Hepatocyte (in vitro differentiated cells): ENCODE results near the gene PLEKHA6. TPM values are rescaled to one million over a fixed set of nuclear protein-coding genes. Genes with fewer than 3 reads are reported as not detected.

ENCODE experiments used
- DNase-seq: peaks from one replicate; pipeline ENCODE4 v3.0.0-alpha.2; 2016; ENCODE audit warnings: low spot score
- H2AFZ ChIP-seq: fragments of 200-600 bp; sonication (generic); 2 replicates; pipeline ENCODE4 v1.6.0; 2016; ENCODE audit warnings: antibody characterized with exemption, mild to moderate bottlenecking
- H3K27ac ChIP-seq: fragments of 200-600 bp; sonication (generic); 2 replicates; pipeline ENCODE4 v1.5.1; 2016; ENCODE audit warnings: mild to moderate bottlenecking
- H3K27me3 ChIP-seq: fragments of 200-600 bp; sonication (generic); 2 replicates; pipeline ENCODE4 v1.6.1; 2016
- H3K36me3 ChIP-seq: fragments of 200-600 bp; sonication (generic); replicated peaks from 2 replicates; pipeline ENCODE4 v1.5.1; 2016; ENCODE audit warnings: low read depth; ENCODE audit not compliant: insufficient read depth
- H3K4me1 ChIP-seq: fragments of 200-600 bp; sonication (generic); 2 replicates; pipeline ENCODE4 v1.5.1; 2016; ENCODE audit warnings: mild to moderate bottlenecking, moderate library complexity; ENCODE audit not compliant: insufficient read depth
- H3K4me2 ChIP-seq: fragments of 200-600 bp; sonication (generic); 2 replicates; pipeline ENCODE4 v1.6.0; 2016
- H3K4me3 ChIP-seq: fragments of 200-600 bp; sonication (generic); 2 replicates; pipeline ENCODE4 v1.5.1; 2016; ENCODE audit warnings: mild to moderate bottlenecking
- H3K79me2 ChIP-seq: fragments of 200-600 bp; sonication (generic); 2 replicates; pipeline ENCODE4 v1.6.0; 2017; ENCODE audit warnings: mild to moderate bottlenecking
- H3K9me2 ChIP-seq: fragments of 200-600 bp; sonication (generic); replicated peaks from 2 replicates; pipeline ENCODE4 v1.6.0; 2017; ENCODE audit warnings: mild to moderate bottlenecking; ENCODE audit not compliant: insufficient read depth
- H3K9me3 ChIP-seq: fragments of 200-600 bp; sonication (generic); 2 replicates; pipeline ENCODE4 v1.5.1; 2016; ENCODE audit warnings: low read depth, mild to moderate bottlenecking
- H4K20me1 ChIP-seq: fragments of 200-600 bp; sonication (generic); 2 replicates; pipeline ENCODE4 v1.6.0; 2016; ENCODE audit warnings: mild to moderate bottlenecking; ENCODE audit not compliant: insufficient read depth, poor library complexity, severe bottlenecking
- EZH2 ChIP-seq: fragments of 200-600 bp; sonication (generic); IDR thresholded peaks from 2 replicates; pipeline ENCODE4 v1.6.1; 2016; ENCODE audit warnings: antibody characterized with exemption, mild to moderate bottlenecking, borderline replicate concordance
- EZH2phosphoT487 ChIP-seq: fragments of 200-600 bp; sonication (generic); IDR thresholded peaks from one replicate; pipeline ENCODE4 v1.6.1; 2018; ENCODE audit warnings: antibody characterized with exemption, mild to moderate bottlenecking, low read depth, moderate library complexity; ENCODE audit not compliant: unreplicated experiment, severe bottlenecking
- WGBS: methylation state at CpG from one replicate; pipeline ENCODE4 v1.1.6; 2016; ENCODE audit warnings: low lambda C conversion rate; ENCODE audit errors: missing lambda C conversion rate; 5-methylcytosine and 5-hydroxymethylcytosine counted together
- polyA plus RNA-seq: library from polyadenylated mRNA; unstranded; fragments of >200 nt; fragmentation: Nextera tagmentation; extraction: Ambion mirVana; gene quantifications from 2 replicates; pipeline ENCODE4 v1.2.1, GENCODE V29; 2016
- total RNA-seq: library from RNA; depleted of rRNA; stranded (reverse); fragments of >200 nt; gene quantifications from 2 replicates; pipeline ENCODE4 v1.2.3, GENCODE V29; 2014
- TF ChIP-seq, protein P1 (sequence below): fragments of 200-600 bp; sonication (generic); IDR thresholded peaks from 2 replicates; pipeline ENCODE4 v1.5.1; 2016; ENCODE audit warnings: antibody characterized with exemption, mild to moderate bottlenecking; ENCODE audit not compliant: poor library complexity

PLEKHA6 gene
- total and polyA plus RNA-seq, 2 experiments from 2014 or later, result 14.3 to 31.5 TPM

GRCh38 chr1:204405988-204406387 lies 46.3 kb upstream of the PLEKHA6 start:
- Histone ChIP-seq H3K79me2 (peaks cover 81% of the 10 kb centered on the region), H3K27ac (no peak overlapping the region), H4K20me1 (peaks cover 78% of the 10 kb centered on the region), H3K9me3 (no peaks in the 10 kb centered on the region), H3K4me1 (peaks cover 12% of the 10 kb centered on the region), H3K9me2 (no peaks in the 10 kb centered on the region), H3K27me3 (no peaks in the 10 kb centered on the region), H2AFZ (no peak overlapping the region), H3K4me3 (no peak overlapping the region), H3K36me3 (peaks cover 5% of the 10 kb centered on the region), H3K4me2 (peak overlapping the region; percentile 81)
- TF ChIP-seq EZH2, result no peak
- TF ChIP-seq EZH2phosphoT487, result no peak
- TF ChIP-seq, protein P1, sequence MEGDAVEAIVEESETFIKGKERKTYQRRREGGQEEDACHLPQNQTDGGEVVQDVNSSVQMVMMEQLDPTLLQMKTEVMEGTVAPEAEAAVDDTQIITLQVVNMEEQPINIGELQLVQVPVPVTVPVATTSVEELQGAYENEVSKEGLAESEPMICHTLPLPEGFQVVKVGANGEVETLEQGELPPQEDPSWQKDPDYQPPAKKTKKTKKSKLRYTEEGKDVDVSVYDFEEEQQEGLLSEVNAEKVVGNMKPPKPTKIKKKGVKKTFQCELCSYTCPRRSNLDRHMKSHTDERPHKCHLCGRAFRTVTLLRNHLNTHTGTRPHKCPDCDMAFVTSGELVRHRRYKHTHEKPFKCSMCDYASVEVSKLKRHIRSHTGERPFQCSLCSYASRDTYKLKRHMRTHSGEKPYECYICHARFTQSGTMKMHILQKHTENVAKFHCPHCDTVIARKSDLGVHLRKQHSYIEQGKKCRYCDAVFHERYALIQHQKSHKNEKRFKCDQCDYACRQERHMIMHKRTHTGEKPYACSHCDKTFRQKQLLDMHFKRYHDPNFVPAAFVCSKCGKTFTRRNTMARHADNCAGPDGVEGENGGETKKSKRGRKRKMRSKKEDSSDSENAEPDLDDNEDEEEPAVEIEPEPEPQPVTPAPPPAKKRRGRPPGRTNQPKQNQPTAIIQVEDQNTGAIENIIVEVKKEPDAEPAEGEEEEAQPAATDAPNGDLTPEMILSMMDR, result no peak
- DNase-seq, result no peak
- 72% methylated on average over 2 of the region's 2 CpGs for WGBS

- Histone ChIP-seq H3K79me2 (peaks cover 67% of the 10 kb centered on the region), H3K27ac (no peak overlapping the region), H3K9me3 (no peaks in the 10 kb centered on the region), H2AFZ (no peak overlapping the region), H3K4me1 (peaks cover 12% of the 10 kb centered on the region), H3K9me2 (no peaks in the 10 kb centered on the region), H3K4me2 (no peak overlapping the region), H3K27me3 (no peaks in the 10 kb centered on the region), H3K4me3 (no peak overlapping the region), H4K20me1 (peaks cover 65% of the 10 kb centered on the region), H3K36me3 (peaks cover 5% of the 10 kb centered on the region)
- WGBS, result 63% methylated on average over 2 of the region's 2 CpGs
- TF ChIP-seq EZH2phosphoT487, result no peak
- TF ChIP-seq, protein P1, result no peak
- no peak for TF ChIP-seq EZH2
- no peak for DNase-seq
Observed at GRCh38 chr1:204404629-204405028, 44.9 kb upstream of the PLEKHA6 start.

DNA sequence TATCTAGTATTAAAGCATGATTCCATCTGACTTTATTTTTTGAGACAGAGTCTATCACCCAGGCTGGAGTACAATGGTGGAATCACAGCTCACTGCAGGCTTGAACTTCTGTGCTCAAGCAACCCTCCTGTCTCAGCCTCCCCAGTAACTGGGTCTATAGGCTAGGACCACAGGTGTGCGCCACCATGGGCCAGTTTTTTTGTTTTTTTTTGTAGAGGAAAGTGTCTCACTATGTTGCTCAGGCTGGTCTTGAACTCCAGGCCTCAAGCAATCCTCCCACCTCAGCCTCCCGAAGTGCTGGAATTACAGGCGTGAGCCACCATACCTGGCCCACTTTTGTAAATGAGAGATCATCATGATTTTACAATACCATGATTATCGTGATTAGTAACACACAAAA lies 42.7 kb upstream of the PLEKHA6 start:
- WGBS, result 99% methylated on average over 4 of the region's 4 CpGs
- peaks cover 12% of the 10 kb centered on the region for H3K4me1 ChIP-seq
- peaks cover 5% of the 10 kb centered on the region for H3K36me3 ChIP-seq
- H4K20me1 ChIP-seq, result peaks cover 43% of the 10 kb centered on the region
- H3K27ac ChIP-seq, result no peak overlapping the region
- H3K27me3 ChIP-seq, result no peaks in the 10 kb centered on the region
- peaks cover 45% of the 10 kb centered on the region for H3K79me2 ChIP-seq
- H3K4me3 ChIP-seq, result no peak overlapping the region
- H3K9me3 ChIP-seq, result no peaks in the 10 kb centered on the region
- no peaks in the 10 kb centered on the region for H3K9me2 ChIP-seq
- no peak overlapping the region for H3K4me2 ChIP-seq
- no peak overlapping the region for H2AFZ ChIP-seq
- TF ChIP-seq EZH2phosphoT487 (no peak), EZH2 (no peak)
- TF ChIP-seq, protein P1, result no peak
- no peak for DNase-seq

- H3K79me2 ChIP-seq, result peaks cover 38% of the 10 kb centered on the region
- peaks cover 12% of the 10 kb centered on the region for H3K4me1 ChIP-seq
- peaks cover 36% of the 10 kb centered on the region for H4K20me1 ChIP-seq
- TF ChIP-seq, protein P1, result no peak
- no peak for TF ChIP-seq EZH2
- TF ChIP-seq EZH2phosphoT487, result no peak
- peaks cover 5% of the 10 kb centered on the region for H3K36me3 ChIP-seq
- H3K4me2 ChIP-seq, result no peak overlapping the region
- no peak for DNase-seq
- H3K9me2 ChIP-seq, result no peaks in the 10 kb centered on the region
- H3K27me3 ChIP-seq, result no peaks in the 10 kb centered on the region
- 96% methylated on average over 3 of the region's 3 CpGs for WGBS
- H3K9me3 ChIP-seq, result no peaks in the 10 kb centered on the region
- no peak overlapping the region for H3K4me3 ChIP-seq
- H3K27ac ChIP-seq, result no peak overlapping the region
- no peak overlapping the region for H2AFZ ChIP-seq
Observed at GRCh38 chr1:204401730-204402129, 42.0 kb upstream of the PLEKHA6 start.
